ENCODE data around the gene ZDHHC21.
"Not testable (repeated sequence)": the region's sequence is repeated elsewhere in the genome, so short reads cannot be mapped to it uniquely, and the experiment has no call there.

ZDHHC21 gene

DNA sequence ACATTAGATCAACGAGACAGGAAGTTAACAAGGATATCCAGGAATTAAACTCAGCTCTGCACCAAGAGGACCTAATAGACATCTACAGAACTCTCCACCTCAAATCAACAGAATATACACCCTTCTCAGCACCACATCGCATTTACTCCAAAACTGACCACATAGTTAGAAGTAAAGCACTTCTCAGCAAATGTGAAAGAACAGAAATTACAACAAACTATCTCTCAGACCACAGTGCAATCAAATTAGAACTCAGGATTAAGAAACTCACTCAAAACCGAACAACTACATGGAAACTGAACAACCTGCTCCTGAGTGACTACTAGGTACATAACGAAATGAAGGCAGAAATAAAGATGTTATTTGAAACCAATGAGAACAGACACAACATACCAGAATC is 10.6 kb downstream of the ZDHHC21 start:
- DNase-seq (ENCODE audit: low read depth in 2 of 2): not testable (repeated sequence)

DNA sequence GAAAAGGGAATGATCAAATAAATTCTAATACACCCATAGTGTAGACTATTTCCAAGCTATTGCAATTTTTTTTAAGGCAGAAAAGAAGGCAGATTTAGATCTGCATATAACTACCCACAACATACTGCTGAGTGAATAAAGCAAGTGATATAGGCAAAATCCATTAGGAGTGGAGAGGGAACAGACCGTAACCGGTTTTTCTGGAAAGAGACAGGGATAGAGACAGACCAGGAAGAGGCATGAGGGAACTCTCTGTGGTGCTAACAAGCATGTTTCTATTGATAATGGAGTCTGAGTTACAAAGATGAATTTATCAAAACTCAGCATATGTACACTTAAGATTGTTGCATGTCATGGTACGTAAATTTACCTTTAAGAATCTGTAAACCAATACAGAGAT is 14.5 kb downstream of the ZDHHC21 start:
- no peak for DNase-seq (ENCODE audit: low read depth in 2 of 2)

DNA sequence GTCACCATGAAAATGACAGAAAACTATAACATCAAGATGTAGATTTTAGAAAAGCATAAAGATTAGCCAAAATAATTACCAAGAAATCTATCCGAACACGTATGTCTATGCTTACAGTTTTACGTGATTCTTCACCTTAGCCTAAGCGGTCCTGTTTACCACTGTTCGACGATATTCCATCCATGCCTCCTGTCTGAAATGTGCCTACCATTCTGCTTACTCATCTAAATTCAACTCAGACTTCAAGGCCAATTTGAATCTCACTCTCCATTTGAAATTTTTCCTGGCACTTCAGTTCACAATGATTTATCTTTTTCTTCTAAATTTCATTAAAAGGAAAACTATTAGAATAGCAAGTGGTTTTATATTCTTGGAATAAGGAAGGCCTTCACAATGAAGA is 15.4 kb downstream of the ZDHHC21 start:
- DNase-seq (ENCODE audit: low read depth in 2 of 2): no peak

GRCh38 chr9:14677396-14677795 is 15.8 kb downstream of the ZDHHC21 start:
- DNase-seq (ENCODE audit: low read depth in 2 of 2): no peak

- no peak for DNase-seq (ENCODE audit: low read depth in 2 of 2)
Measured at GRCh38 chr9:14674630-14675029, 18.6 kb downstream of the ZDHHC21 start.

GRCh38 chr9:14671377-14671776 is 21.9 kb downstream of the ZDHHC21 start:
- no peak for DNase-seq (ENCODE audit: low read depth in 2 of 2)

- no peak for DNase-seq (ENCODE audit: low read depth in 2 of 2)
Measured at GRCh38 chr9:14670718-14671117, 22.5 kb downstream of the ZDHHC21 start.

GRCh38 chr9:14664022-14664421 is 29.2 kb downstream of the ZDHHC21 start:
- DNase-seq (ENCODE audit: low read depth in 2 of 2): not testable (repeated sequence)

DNA sequence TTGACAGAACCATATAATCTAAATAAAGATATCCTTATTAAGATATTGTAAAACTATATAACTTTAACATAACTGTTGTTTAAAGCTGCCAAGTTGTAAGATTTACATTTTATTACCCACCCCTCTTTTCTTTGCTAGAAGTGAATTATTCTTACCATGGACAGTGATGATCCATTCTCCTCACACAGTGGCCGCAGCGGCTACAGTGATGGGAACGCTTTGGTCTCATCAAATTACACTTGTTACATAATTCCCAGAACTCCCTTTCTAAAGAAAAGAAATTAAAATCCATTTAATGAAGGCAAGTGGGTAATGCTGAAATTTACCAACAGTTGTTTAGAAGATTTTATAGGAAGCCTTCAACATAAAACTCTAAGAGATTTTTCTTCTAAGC is 31.2 kb downstream of the ZDHHC21 start:
- no peak for DNase-seq (ENCODE audit: low read depth in 2 of 2)

- no peak for DNase-seq (ENCODE audit: low read depth in 2 of 2)
Measured at GRCh38 chr9:14661421-14662059, 31.7 kb downstream of the ZDHHC21 start.

- DNase-seq (ENCODE audit: low read depth in 2 of 2): no peak
Measured at GRCh38 chr9:14660721-14661120, 32.5 kb downstream of the ZDHHC21 start.

DNA sequence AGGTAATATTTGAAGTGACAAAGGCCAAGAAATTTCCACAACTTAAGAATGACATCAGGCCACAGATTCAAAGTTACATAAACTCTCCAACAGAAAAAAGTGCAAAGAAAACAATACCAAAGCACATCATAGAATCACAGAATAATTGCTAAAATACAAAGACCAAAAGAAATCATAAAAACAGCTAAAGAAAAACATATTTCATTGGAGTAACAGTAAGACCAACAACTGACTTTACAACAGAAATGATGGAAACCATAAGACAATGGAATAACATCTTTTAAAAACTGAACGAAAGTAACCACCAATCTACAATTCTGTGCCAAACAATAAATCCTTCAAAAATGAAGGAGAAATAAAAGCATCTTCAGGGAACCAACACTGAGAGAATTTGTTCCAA is 38.3 kb downstream of the ZDHHC21 start:
- no peak for DNase-seq (ENCODE audit: low read depth in 2 of 2)

DNA sequence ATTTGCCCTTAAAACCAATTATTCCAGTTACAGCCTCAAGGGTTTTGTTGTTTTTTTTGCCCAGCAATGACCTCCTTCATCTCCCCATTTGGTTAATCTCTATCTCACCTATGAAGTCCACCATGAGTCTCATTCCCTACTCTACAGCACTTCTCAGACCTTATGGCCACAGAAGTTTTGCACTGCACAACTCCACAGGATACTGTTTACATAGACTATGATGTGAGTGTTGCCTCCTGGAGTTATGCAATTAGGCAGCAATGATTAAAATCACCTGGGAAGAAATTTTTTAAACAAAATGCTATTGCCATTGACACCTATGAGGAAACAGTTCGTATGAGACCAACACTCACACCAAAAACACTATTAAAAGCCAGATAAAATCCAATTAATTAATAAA is 39.7 kb downstream of the ZDHHC21 start:
- DNase-seq (ENCODE audit: low read depth in 2 of 2): no peak

GRCh38 chr9:14652729-14653377 is 40.4 kb downstream of the ZDHHC21 start:
- no peak for DNase-seq (ENCODE audit: low read depth in 2 of 2)

GRCh38 chr9:14650596-14650995 is 42.6 kb downstream of the ZDHHC21 start:
- DNase-seq (ENCODE audit: low read depth in 2 of 2): no peak

GRCh38 chr9:14645648-14646047 is 47.6 kb downstream of the ZDHHC21 start:
- DNase-seq (ENCODE audit: low read depth in 2 of 2): no peak

DNA sequence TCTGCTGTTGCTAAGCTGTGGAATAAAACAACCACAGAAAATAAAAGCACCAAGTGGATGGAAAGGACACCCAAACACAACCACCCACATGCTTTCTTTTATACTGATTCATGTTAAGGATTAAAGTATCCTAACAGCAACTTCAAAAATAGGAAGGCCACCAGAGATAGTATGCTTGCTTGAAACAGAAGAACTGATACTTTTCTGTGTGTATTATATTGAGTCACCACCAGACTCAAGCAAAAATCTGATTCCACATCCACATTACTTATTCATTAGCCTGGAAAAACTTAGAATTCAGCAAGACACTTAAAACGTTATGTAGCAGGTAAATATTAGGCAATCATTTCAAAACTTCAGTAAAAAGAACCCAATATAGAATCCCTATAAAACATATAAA is 52.3 kb downstream of the ZDHHC21 start:
- DNase-seq (ENCODE audit: low read depth in 2 of 2): no peak

- no peak for DNase-seq (ENCODE audit: low read depth in 2 of 2)
Measured at GRCh38 chr9:14640294-14640693, 52.9 kb downstream of the ZDHHC21 start.

DNA sequence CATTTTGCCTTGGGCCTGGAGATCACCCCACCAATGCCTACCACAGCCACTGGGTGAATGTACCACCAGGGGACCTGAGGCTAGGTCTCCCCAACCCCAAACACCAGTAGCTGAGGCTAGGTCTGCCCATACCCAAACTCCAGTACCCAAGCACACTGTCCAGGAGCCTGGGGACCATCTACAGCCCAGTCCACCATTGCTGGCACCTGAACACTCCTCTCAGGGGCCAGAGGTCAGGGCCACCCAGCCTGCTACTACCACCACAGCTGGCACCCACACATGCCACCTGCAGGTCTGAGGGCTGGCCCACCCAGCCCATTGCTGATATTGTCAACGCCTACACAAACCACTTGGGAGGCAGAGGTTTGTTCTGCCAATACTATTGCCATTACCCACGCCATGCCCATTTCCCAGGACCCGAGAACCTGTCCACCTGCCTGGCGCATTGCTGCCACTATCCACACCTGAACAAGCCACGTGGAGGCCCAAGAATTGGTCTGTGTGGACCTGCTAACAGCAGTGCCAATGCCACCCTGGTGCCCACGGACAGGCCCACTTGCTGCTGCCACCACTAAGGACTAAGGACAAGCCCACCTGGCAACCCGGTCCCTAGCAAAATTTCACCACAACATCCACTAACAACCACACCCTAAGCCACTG is 59.2 kb downstream of the ZDHHC21 start:
- DNase-seq (ENCODE audit: low read depth in 2 of 2): no peak

GRCh38 chr9:14633148-14633547 is 60.1 kb downstream of the ZDHHC21 start:
- no peak for DNase-seq (ENCODE audit: low read depth in 2 of 2)

DNA sequence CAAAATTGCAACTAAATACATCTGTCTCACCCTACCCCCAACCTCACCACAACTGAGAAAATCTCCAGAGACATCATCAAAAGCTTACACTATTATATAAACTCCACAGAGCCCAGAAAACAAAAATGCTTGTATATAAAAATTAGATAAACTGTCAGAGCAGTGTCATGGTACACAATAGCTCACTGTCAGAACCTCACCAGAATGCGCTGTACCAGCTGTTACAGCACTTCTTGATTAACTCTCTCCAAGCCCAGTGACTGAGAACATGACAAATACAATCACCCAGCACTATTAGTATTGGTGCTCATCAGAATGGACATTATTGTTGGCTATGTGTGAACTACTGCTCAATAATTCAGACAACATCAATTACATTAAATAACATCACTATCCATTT is 65.7 kb downstream of the ZDHHC21 start:
- DNase-seq (ENCODE audit: low read depth in 2 of 2): no peak

DNA sequence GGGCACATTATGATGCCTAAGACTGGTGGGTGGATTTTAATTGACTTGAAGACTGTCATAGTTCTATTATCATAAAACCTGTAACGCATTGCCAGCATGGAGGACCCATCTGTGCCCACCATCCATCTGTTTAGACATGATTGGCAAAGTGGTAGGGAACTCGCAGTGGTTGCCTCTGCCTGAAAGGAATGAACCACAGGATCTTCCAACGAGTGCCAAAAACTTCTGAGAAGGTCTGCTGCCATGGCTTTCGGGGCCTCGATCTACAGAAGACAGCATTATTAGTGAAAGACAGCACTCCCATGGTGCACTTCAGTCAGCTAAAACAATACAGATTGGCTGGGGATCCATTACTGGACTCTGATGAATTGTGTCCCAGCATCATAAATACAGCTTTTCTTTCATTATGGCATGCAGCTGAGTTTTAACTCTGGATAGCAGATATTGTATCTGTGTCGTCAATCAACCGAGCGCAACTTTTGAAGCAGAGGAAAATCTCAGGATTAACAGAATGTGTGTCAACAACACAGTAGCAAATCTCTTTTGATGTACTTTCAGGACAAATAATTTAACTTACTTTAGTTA is 74.3 kb downstream of the ZDHHC21 start:
- no peak for DNase-seq (ENCODE audit: low read depth in 2 of 2)
